ENCODE results near the gene LY6G5B.

DNA sequence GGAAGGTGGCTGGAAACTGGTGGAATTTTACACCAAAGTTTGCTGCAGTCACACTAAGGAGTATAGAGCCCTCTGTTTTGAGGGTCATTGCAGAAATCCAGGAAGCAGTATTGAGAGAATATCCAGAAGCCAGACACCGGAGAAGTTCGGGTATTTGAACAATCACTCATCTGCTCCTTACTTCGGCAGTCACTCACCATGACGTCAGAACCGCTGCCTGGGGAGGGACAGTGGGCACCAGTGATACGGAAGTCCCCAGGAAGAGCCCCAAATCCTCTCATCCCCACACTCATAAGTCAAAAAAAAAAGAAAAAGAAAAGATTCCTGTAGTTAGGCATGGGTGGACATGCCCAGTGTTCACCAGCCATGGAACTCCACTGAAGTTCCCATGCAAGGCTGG is 7.1 kb downstream of the LY6G5B start:
- TF ChIP-seq, protein P1, sequence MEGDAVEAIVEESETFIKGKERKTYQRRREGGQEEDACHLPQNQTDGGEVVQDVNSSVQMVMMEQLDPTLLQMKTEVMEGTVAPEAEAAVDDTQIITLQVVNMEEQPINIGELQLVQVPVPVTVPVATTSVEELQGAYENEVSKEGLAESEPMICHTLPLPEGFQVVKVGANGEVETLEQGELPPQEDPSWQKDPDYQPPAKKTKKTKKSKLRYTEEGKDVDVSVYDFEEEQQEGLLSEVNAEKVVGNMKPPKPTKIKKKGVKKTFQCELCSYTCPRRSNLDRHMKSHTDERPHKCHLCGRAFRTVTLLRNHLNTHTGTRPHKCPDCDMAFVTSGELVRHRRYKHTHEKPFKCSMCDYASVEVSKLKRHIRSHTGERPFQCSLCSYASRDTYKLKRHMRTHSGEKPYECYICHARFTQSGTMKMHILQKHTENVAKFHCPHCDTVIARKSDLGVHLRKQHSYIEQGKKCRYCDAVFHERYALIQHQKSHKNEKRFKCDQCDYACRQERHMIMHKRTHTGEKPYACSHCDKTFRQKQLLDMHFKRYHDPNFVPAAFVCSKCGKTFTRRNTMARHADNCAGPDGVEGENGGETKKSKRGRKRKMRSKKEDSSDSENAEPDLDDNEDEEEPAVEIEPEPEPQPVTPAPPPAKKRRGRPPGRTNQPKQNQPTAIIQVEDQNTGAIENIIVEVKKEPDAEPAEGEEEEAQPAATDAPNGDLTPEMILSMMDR (IDR thresholded peaks at IDR 0.05) = no peak
- TF ChIP-seq POLR2A (IDR thresholded peaks at IDR 0.05) = no peak
